Ascending aorta (tissue), 2 donors: ENCODE measurements around the gene PACRG. TPM values are rescaled to one million over a fixed set of nuclear protein-coding genes. Genes with fewer than 3 reads are reported as not detected.

Source experiments
- DNase-seq, 2 donors: peaks; one replicate each; pipeline ENCODE4 v3.0.0-alpha.2; 2019; ENCODE audit warnings: low spot score in 2 of 2
- H3K27ac ChIP-seq, 2 donors: fragments of 200-600 bp; sonication (generic); one replicate each; pipeline ENCODE4 v1.5.1; 2016 to 2017; ENCODE audit warnings: mild to moderate bottlenecking in 1 of 2
- H3K27me3 ChIP-seq: fragments of 200-600 bp; sonication (generic); one replicate; pipeline ENCODE4 v1.5.1; 2017
- H3K36me3 ChIP-seq, 2 donors: fragments of 200-600 bp; sonication (generic); one replicate each; pipeline ENCODE4 v1.5.1; 2016
- H3K4me1 ChIP-seq, 2 donors: fragments of 200-600 bp; sonication (generic); one replicate each; pipeline ENCODE4 v1.5.1; 2016 to 2017; ENCODE audit warnings: mild to moderate bottlenecking in 1 of 2
- H3K4me3 ChIP-seq, 2 donors: fragments of 200-600 bp; sonication (generic); one replicate each; pipeline ENCODE4 v1.5.1; 2016 to 2017; ENCODE audit warnings: mild to moderate bottlenecking in 1 of 2
- H3K9me3 ChIP-seq, 2 donors: fragments of 200-600 bp; sonication (generic); one replicate each; pipeline ENCODE4 v1.5.1; 2016
- CTCF ChIP-seq, 3 experiments: fragments of 200-600 bp in 2 of 3; fragments of 450-650 bp in 1 of 3; sonication (generic) in 2 of 3; IDR thresholded peaks; one replicate each; pipeline ENCODE4 v1.5.1; 2016 to 2019; ENCODE audit warnings: antibody characterized with exemption in 3 of 3, mild to moderate bottlenecking in 1 of 3, moderate library complexity in 1 of 3
- intact Hi-C: fragments of 100-400 bp; cut with DNase I; formaldehyde crosslinking; loops from one replicate; pipeline ENCODE4 v1.15.1; 2023
- total RNA-seq: library from RNA; depleted of rRNA; stranded (reverse); fragments of >200 nt; gene quantifications from one replicate; pipeline ENCODE4 v1.1.0, GENCODE V29; 2016

PACRG gene
- total RNA-seq, 1 donor from 2014 or later = not detected

- Histone ChIP-seq H3K27ac (no peak overlapping the region), H3K4me1 (no peaks in the 10 kb centered on the region), H3K9me3 (no peaks in the 10 kb centered on the region), H3K36me3 (no peaks in the 10 kb centered on the region), H3K4me3 (no peak overlapping the region), H3K27me3 (no peaks in the 10 kb centered on the region)
- intact Hi-C loops = no loop called here
- DNase-seq = no peak
- no peak for TF ChIP-seq CTCF (IDR thresholded peaks at IDR 0.05)
Measured at GRCh38 chr6:163132050-163132750, 404.4 kb downstream of the PACRG start.

GRCh38 chr6:163133017-163133416 lies 405.2 kb downstream of the PACRG start:
- H3K4me1 ChIP-seq = no peaks in the 10 kb centered on the region
- no peak for DNase-seq
- no peak overlapping the region for H3K27ac ChIP-seq
- no peak overlapping the region for H3K4me3 ChIP-seq
- H3K36me3 ChIP-seq = no peaks in the 10 kb centered on the region
- H3K9me3 ChIP-seq = no peaks in the 10 kb centered on the region
- no peaks in the 10 kb centered on the region for H3K27me3 ChIP-seq
- TF ChIP-seq CTCF (IDR thresholded peaks at IDR 0.05) = no peak
- intact Hi-C loops = no loop called here

- TF ChIP-seq CTCF (IDR thresholded peaks at IDR 0.05) = no peak
- H3K9me3 ChIP-seq = no peaks in the 10 kb centered on the region
- intact Hi-C loops = no loop called here
Measured at GRCh38 chr6:163133691-163134090, 405.9 kb downstream of the PACRG start.

GRCh38 chr6:163136681-163137397 lies 409.1 kb downstream of the PACRG start:
- intact Hi-C loops = no loop called here
- Histone ChIP-seq H3K27ac (no peak overlapping the region), H3K27me3 (no peaks in the 10 kb centered on the region), H3K4me1 (no peaks in the 10 kb centered on the region), H3K9me3 (no peaks in the 10 kb centered on the region), H3K36me3 (no peaks in the 10 kb centered on the region), H3K4me3 (no peak overlapping the region)
- DNase-seq = no peak
- TF ChIP-seq CTCF (IDR thresholded peaks at IDR 0.05) = no peak

More at GRCh38 chr6:163133691-163134090, 405.9 kb downstream of the PACRG start:
- Histone ChIP-seq H3K4me3 (no peak overlapping the region), H3K36me3 (no peaks in the 10 kb centered on the region), H3K27me3 (no peaks in the 10 kb centered on the region), H3K27ac (no peak overlapping the region), H3K4me1 (no peaks in the 10 kb centered on the region)
- no peak for DNase-seq

- Histone ChIP-seq H3K36me3 (no peaks in the 10 kb centered on the region), H3K27me3 (no peaks in the 10 kb centered on the region), H3K27ac (no peak overlapping the region), H3K4me3 (no peak overlapping the region), H3K4me1 (no peaks in the 10 kb centered on the region), H3K9me3 (no peaks in the 10 kb centered on the region)
- no peak for DNase-seq
- no peak for TF ChIP-seq CTCF (IDR thresholded peaks at IDR 0.05)
- intact Hi-C loops = no loop called here
Measured at GRCh38 chr6:163137398-163137881, 409.7 kb downstream of the PACRG start.
